Mesothelial cell of epicardium (in vitro differentiated cells): ENCODE measurements around the gene ISOC2. TPM values are rescaled to one million over a fixed set of nuclear protein-coding genes. Genes with fewer than 3 reads are reported as not detected.

Experiments used
- DNase-seq, 2 experiments: peaks; one replicate each; pipeline ENCODE4 v3.0.0; 2021; ENCODE audit warnings: low spot score in 2 of 2; ENCODE audit not compliant: unreplicated experiment in 2 of 2
- H3K27ac Mint-ChIP-seq: 2 replicates; pipeline ENCODE4 v1.8.0; 2021; ENCODE audit warnings: mixed read lengths
- H3K27me3 Mint-ChIP-seq: 2 replicates; pipeline ENCODE4 v1.8.0; 2021; ENCODE audit warnings: low read depth, mixed read lengths
- H3K36me3 Mint-ChIP-seq: 2 replicates; pipeline ENCODE4 v1.8.0; 2021; ENCODE audit warnings: mixed read lengths
- H3K4me1 Mint-ChIP-seq: 2 replicates; pipeline ENCODE4 v1.8.0; 2021; ENCODE audit warnings: mixed read lengths
- H3K4me3 Mint-ChIP-seq: 2 replicates; pipeline ENCODE4 v1.8.0; 2021; ENCODE audit warnings: mild to moderate bottlenecking, moderate library complexity, mixed read lengths
- H3K9me3 Mint-ChIP-seq: 2 replicates; pipeline ENCODE4 v1.8.0; 2021; ENCODE audit warnings: mixed read lengths
- CTCF ChIP-seq: fragments of 200-600 bp; sonication (generic); IDR thresholded peaks from one replicate; pipeline ENCODE4 v1.5.0; 2021; ENCODE audit warnings: antibody characterized with exemption; ENCODE audit not compliant: unreplicated experiment
- total RNA-seq: library from RNA; stranded (reverse); gene quantifications from 3 replicates; pipeline ENCODE4 v1.2.1, GENCODE V29; 2021

ISOC2 gene
- total RNA-seq, 1 donor from 2014 or later: 35.0 TPM

GRCh38 chr19:55487924-55488687 is 26.7 kb upstream of the ISOC2 start, which contains the start of gene SSC5D:
TSS of gene SSC5D (plus strand) at chr19:55488436. CDS start at chr19:55488590, 154 bp downstream.
- Mint-ChIP-seq H3K36me3 (no peaks in the 10 kb centered on the region), H3K27ac (peak within 1 kb of the TSS; percentile 86), H3K27me3 (no peaks in the 10 kb centered on the region), H3K9me3 (no peaks in the 10 kb centered on the region), H3K4me3 (peak within 1 kb of the TSS; percentile 56), H3K4me1 (peaks cover 24% of the 10 kb centered on the region)
- no peak for TF ChIP-seq CTCF
- no peak for DNase-seq

- H3K27ac Mint-ChIP-seq: peak overlapping the region; percentile 86
- TF ChIP-seq CTCF: no peak
- peaks cover 23% of the 10 kb centered on the region for H3K4me1 Mint-ChIP-seq
- no peaks in the 10 kb centered on the region for H3K27me3 Mint-ChIP-seq
- H3K4me3 Mint-ChIP-seq: peak overlapping the region; percentile 56
- H3K36me3 Mint-ChIP-seq: no peaks in the 10 kb centered on the region
- DNase-seq: no peak
- no peaks in the 10 kb centered on the region for H3K9me3 Mint-ChIP-seq
Measured at GRCh38 chr19:55486971-55487923, 25.8 kb upstream of the ISOC2 start.

GRCh38 chr19:55486043-55486970 is 24.9 kb upstream of the ISOC2 start:
- no peak for TF ChIP-seq CTCF
- Mint-ChIP-seq H3K4me3 (peak overlapping the region; percentile 80), H3K9me3 (no peaks in the 10 kb centered on the region), H3K4me1 (peaks cover 21% of the 10 kb centered on the region), H3K27me3 (no peaks in the 10 kb centered on the region), H3K27ac (peak overlapping the region; percentile 86), H3K36me3 (no peaks in the 10 kb centered on the region)
- DNase-seq: no peak

GRCh38 chr19:55485439-55486011 is 24.1 kb upstream of the ISOC2 start:
- no peaks in the 10 kb centered on the region for H3K36me3 Mint-ChIP-seq
- H3K9me3 Mint-ChIP-seq: no peaks in the 10 kb centered on the region
- DNase-seq: no peak
- H3K27ac Mint-ChIP-seq: peak overlapping the region; percentile 80
- H3K4me1 Mint-ChIP-seq: peaks cover 21% of the 10 kb centered on the region
- TF ChIP-seq CTCF: no peak
- peak overlapping the region; percentile 80 for H3K4me3 Mint-ChIP-seq
- no peaks in the 10 kb centered on the region for H3K27me3 Mint-ChIP-seq
